ENCODE measurements around the gene SART3. TPM values are rescaled to one million over a fixed set of nuclear protein-coding genes. Genes with fewer than 3 reads are reported as not detected.
"Not testable (repeated sequence)": the region's sequence is repeated elsewhere in the genome, so short reads cannot be mapped to it uniquely, and the experiment has no call there.

Gene SART3
- total RNA-seq, 2 experiments from 2014 or later, result 81.2 to 99.7 TPM

DNA sequence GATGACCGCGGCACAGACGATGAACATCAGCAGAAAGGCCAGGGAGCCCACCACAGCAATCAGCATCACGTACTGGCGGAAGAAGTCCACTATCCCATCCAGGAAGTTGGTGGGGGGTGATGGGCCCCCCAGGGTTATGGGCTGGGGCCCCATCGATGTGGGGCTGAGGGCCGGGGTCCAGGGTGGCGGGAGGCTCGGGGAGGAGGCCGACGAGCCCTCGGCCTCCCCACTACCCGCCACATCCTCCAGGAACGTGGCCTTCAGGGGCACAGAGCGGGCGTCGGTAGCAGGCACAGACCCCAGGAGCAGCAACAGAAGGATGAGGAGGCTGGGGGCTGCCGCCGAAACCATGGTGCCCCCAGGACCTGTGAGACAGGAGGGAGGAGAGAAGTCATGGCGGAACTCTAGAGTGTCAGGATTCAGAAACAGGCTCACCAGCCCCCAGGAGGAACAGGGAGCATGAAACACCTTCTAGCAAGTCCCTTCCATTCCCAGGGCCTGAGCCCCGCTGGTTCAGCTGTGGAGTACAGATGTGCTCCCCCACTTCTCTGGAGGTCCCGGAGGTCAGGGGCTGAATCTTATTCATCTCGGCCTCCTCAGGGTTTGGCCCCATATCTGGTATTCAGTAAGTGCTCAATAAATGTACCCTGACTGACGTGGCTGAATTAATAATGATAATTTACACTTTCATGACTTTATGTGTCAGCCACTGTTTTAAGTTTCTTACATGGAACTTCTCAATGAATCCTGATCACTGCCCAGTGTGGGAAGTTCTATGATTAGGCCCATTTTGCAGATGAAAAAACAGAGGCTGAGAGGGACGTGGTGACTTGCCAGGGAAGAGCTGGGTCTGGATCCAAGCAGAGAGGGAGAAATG, 31.3 kb upstream of the SART3 start:
- Mint-ChIP-seq H3K36me3 (no peaks in the 10 kb centered on the region), H3K4me1 (no peaks in the 10 kb centered on the region), H3K27me3 (no peaks in the 10 kb centered on the region), H3K9me3 (ENCODE audit: low read depth) (no peaks in the 10 kb centered on the region), H3K27ac (no peak overlapping the region), H3K4me3 (no peak overlapping the region)
- CTCF ChIA-PET, result no interaction called here
- no peak for ATAC-seq
- DNase-seq, result no peak

DNA sequence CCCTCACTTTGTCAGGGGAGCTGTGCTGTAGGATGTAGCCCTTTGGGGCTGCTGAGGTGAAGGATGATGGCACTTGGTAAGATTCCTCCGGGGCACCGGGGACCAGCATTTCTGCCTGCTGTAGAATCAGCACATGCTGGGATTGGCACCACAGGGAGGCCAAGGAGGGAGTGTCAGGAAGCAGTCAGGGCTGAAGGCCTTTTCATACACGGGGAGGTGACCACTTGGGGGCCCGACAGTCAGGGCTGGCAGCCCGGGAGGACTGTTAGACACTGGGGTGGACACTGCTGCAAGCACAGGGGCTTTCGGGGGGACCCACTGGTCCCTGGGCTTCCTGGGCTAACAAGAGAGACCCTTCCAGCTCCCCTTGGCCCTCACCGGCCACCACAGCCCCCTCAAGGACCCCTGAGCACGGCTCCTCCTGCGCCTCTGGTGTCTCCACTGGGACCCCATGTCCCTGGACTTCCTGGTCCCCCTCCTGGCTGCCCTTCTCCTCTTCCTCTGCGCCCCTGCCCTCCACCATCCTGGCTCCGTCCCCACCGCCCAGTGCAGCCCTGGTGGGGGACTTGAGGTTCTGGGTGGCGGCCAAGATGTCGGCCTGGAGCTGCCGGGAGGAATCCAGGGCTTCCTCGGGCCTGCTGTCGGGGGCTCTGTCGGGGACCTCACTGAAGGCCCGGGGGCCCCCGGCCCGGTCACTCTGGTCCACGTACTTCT, 30.5 kb upstream of the SART3 start:
- CTCF ChIA-PET, result no interaction called here
- Mint-ChIP-seq H3K4me1 (no peaks in the 10 kb centered on the region), H3K4me3 (no peak overlapping the region), H3K27me3 (no peaks in the 10 kb centered on the region), H3K36me3 (no peaks in the 10 kb centered on the region), H3K27ac (no peak overlapping the region), H3K9me3 (ENCODE audit: low read depth) (no peaks in the 10 kb centered on the region)
- no peak for ATAC-seq
- DNase-seq, result no peak

- CTCF ChIA-PET; DNase-seq; H3K27ac Mint-ChIP-seq; H3K4me3 Mint-ChIP-seq; H3K36me3 Mint-ChIP-seq; H3K27me3 Mint-ChIP-seq; H3K4me1 Mint-ChIP-seq; ATAC-seq; H3K9me3 Mint-ChIP-seq (ENCODE audit: low read depth): not testable (repeated sequence)
Observed at GRCh38 chr12:108590463-108590862, 29.5 kb upstream of the SART3 start.

GRCh38 chr12:108589840-108590229, 28.9 kb upstream of the SART3 start:
- H3K27ac Mint-ChIP-seq, result no peak overlapping the region
- DNase-seq, result no peak
- H3K4me1 Mint-ChIP-seq, result no peaks in the 10 kb centered on the region
- CTCF ChIA-PET, result no interaction called here
- no peaks in the 10 kb centered on the region for H3K36me3 Mint-ChIP-seq
- no peak for ATAC-seq
- peaks cover under 1% of the 10 kb centered on the region for H3K27me3 Mint-ChIP-seq
- no peaks in the 10 kb centered on the region for H3K9me3 Mint-ChIP-seq (ENCODE audit: low read depth)
- no peak overlapping the region for H3K4me3 Mint-ChIP-seq

DNA sequence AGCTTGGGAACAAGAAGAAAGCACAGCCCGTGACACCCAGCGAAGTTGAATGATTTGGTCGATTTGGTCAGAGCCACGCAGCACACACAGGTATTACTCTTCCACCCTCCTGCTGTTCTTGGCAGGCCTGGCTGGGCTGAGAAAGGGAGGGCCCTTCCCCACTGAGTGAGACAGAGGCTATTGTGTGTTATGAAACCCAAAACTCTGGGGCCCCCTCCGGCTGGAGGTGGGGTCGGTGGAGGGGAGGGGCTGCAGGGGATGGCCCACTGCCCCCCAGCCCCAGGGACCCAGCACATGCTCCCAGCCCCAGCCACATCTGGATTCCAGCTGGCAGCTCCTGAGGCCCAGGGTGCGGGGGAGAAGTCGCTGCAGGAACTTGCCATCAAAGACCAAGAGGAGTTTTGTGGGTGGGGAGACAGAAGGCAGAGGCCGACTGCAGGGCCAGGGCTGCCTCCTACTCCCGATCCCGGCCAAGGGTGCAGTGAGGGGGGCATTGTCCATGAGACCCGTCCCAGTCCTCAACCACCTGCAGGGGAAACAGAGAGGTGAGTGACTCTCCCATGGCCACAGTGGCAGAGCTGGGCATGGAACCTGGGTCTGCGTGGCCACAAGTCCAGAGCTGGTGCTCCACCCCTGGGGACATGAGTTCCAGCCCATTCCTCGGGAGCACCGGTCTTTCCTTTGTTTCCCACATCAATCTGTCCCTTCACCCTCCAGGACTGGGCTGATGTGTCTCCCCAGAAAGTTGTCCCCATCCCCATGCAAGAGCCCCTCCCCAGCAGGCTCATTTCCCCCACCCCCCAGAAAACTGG, 28.3 kb upstream of the SART3 start:
- Mint-ChIP-seq H3K27me3 (peaks cover 5% of the 10 kb centered on the region), H3K4me1 (no peaks in the 10 kb centered on the region), H3K27ac (no peak overlapping the region), H3K4me3 (no peak overlapping the region), H3K36me3 (no peaks in the 10 kb centered on the region), H3K9me3 (ENCODE audit: low read depth) (no peaks in the 10 kb centered on the region)
- CTCF ChIA-PET, result no interaction called here
- ATAC-seq (no peak), DNase-seq (no peak)

DNA sequence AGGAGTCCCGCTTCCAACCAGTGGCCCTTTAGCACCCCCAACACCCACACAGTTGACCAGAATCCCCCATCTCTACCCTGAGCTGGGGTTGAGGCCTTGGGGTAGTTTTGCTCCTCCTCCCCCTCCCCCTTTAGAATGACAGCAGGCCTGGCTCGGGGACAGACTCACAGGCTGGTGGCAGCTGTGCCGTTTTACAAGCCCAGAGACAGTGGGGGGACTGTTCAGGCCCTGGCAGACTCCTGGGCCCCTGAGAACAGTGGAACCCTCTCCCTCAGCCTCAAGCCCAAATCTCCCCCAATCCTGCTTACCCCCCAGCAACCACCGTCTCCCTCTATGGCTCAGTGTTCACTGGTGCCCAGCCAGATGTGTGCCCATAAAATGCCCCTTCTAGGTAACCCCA, 26.9 kb upstream of the SART3 start:
- ATAC-seq (no peak), DNase-seq (no peak)
- peaks cover 5% of the 10 kb centered on the region for H3K27me3 Mint-ChIP-seq
- no peak overlapping the region for H3K4me3 Mint-ChIP-seq
- no peaks in the 10 kb centered on the region for H3K36me3 Mint-ChIP-seq
- no peak overlapping the region for H3K27ac Mint-ChIP-seq
- CTCF ChIA-PET, result no interaction called here
- H3K4me1 Mint-ChIP-seq, result no peaks in the 10 kb centered on the region
- H3K9me3 Mint-ChIP-seq (ENCODE audit: low read depth), result no peaks in the 10 kb centered on the region

DNA sequence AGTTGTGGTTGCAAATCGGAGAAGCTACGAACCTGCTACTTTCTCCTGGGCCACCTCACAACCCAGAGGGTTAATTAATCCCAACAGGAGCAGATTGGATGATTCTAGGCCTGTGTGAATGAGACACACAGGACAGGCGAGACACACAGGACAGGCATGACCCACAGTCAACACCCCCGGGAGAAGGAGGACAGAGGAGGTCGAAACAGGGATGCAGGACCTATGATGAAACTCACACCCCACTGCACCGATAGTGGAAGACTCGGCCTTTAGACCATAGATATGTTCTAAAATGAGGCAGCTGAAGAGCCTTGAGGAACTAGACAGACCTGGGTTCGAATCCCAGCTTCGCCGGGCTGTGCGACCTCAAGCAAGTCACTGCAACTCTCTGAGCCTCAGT, 25.3 kb upstream of the SART3 start:
- no peaks in the 10 kb centered on the region for H3K4me1 Mint-ChIP-seq
- CTCF ChIA-PET, result no interaction called here
- no peak overlapping the region for H3K4me3 Mint-ChIP-seq
- H3K27me3 Mint-ChIP-seq, result peaks cover 5% of the 10 kb centered on the region
- DNase-seq (no peak), ATAC-seq (no peak)
- no peaks in the 10 kb centered on the region for H3K9me3 Mint-ChIP-seq (ENCODE audit: low read depth)
- H3K36me3 Mint-ChIP-seq, result no peaks in the 10 kb centered on the region
- H3K27ac Mint-ChIP-seq, result no peak overlapping the region

GRCh38 chr12:108585864-108586263, 24.9 kb upstream of the SART3 start:
- H3K36me3 Mint-ChIP-seq, result no peaks in the 10 kb centered on the region
- CTCF ChIA-PET, result no interaction called here

GRCh38 chr12:108584456-108585065, 23.6 kb upstream of the SART3 start:
- Mint-ChIP-seq H3K4me1 (no peaks in the 10 kb centered on the region), H3K27ac (no peak overlapping the region), H3K9me3 (ENCODE audit: low read depth) (no peaks in the 10 kb centered on the region), H3K36me3 (no peaks in the 10 kb centered on the region), H3K27me3 (peaks cover 5% of the 10 kb centered on the region), H3K4me3 (no peak overlapping the region)
- DNase-seq (no peak), ATAC-seq (no peak)
- CTCF ChIA-PET, result interaction anchor here (1.6 kb wide), 1 partner anchor 33 kb away, joined by 5 read pairs; no protein-coding TSS in a partner anchor

More at GRCh38 chr12:108585864-108586263, 24.9 kb upstream of the SART3 start:
- no peak overlapping the region for H3K27ac Mint-ChIP-seq
- no peak for ATAC-seq
- no peak overlapping the region for H3K4me3 Mint-ChIP-seq
- DNase-seq, result no peak
- H3K27me3 Mint-ChIP-seq, result peaks cover 5% of the 10 kb centered on the region
- H3K9me3 Mint-ChIP-seq (ENCODE audit: low read depth), result no peaks in the 10 kb centered on the region
- H3K4me1 Mint-ChIP-seq, result no peaks in the 10 kb centered on the region

DNA sequence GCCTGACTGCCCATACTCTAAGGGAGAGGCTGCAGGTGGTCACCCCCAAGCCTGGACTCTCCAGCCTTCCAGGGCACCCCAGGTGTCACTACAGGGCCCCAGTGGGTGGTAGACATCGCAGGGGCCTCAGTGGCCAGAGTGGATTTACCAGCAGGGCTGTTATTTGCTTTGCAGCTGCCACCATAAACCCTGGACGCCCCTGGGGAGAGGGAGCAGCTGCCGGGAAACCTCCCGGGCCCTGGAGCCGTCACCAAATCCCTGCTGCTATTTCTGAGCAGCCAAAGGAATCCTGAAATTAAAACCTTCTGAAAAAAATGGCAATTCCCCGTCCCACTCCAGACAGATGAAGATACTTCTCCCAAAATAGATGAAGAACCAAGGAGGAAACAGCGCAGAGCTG, 23.0 kb upstream of the SART3 start:
- CTCF ChIA-PET, result interaction anchor here (1.6 kb wide), 1 partner anchor 34 kb away, joined by 5 read pairs; no protein-coding TSS in a partner anchor
- no peak for ATAC-seq

DNA sequence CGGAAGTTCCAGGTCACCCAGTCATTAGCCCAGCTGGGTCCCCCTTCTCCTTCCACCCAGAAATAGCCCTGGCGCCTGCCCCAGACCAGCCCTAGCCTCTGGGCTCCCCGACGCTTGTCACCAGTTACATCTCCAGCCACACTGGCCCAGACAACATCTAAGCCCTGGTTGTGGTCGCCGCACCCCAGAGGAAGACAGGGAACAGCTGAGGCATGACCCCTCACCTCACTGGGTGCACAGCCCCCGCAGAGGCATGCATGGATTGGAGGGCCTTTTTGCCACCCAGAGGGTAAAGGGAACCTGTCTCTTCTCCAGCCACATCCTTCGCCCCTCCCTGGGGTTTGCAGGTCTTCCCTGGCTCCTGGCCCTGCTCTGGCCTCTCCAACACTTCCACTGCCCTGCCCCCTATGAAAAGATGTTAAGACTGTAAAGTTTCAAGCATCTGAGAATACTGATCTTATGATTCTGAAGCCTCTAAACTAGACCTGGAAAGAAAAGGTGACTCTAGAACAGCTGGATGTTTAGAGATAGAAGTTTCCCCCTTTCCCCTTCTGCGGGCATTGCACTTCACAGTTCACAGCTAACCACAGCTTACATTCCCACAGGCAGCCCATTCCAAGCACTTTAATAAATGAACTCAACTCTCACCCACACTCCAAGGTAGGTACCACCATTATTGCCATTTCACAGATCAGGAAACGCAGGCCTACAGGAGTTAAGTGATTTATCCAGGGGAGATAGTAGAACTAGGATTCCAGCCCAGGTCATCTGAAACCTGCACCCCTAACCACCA, 22.2 kb upstream of the SART3 start:
- CTCF ChIA-PET, result interaction anchor here (1.3 to 1.6 kb wide), 2 partner anchors 34 kb away, joined by 3 to 5 read pairs; no protein-coding TSS in a partner anchor
- no peak for ATAC-seq
- H3K36me3 Mint-ChIP-seq, result peaks cover 3% of the 10 kb centered on the region
- H3K4me3 Mint-ChIP-seq, result no peak overlapping the region
- no peak for DNase-seq
- H3K27ac Mint-ChIP-seq, result no peak overlapping the region
- no peaks in the 10 kb centered on the region for H3K4me1 Mint-ChIP-seq
- H3K27me3 Mint-ChIP-seq, result peaks cover 5% of the 10 kb centered on the region
- peaks cover 9% of the 10 kb centered on the region for H3K9me3 Mint-ChIP-seq (ENCODE audit: low read depth)

More for the DNA sequence above, 23.0 kb upstream of the SART3 start:
- Mint-ChIP-seq H3K9me3 (ENCODE audit: low read depth) (peaks cover 1% of the 10 kb centered on the region), H3K4me1 (no peaks in the 10 kb centered on the region), H3K27me3 (peaks cover 5% of the 10 kb centered on the region), H3K36me3 (peaks cover 1% of the 10 kb centered on the region), H3K27ac (no peak overlapping the region), H3K4me3 (no peak overlapping the region)
- DNase-seq, result no peak

DNA sequence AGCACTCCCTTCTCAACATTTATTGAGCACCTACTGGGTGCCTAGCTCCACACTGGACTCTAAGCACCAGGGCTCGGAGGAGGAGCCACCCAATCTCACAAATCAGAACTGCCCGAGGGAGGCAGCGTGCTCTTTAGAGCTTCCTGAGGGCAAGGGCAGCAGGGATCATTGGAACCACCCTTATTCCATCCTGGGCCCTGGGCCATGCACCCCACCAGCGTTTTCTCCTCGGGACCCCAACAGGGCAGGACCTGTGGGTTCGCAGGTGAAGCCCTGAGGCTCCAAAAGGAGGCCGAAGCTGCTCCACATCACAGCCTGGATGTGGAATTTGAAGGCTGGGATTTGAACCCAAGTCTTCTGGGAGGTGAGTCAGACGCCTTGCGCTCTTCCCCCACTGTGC, 21.5 kb upstream of the SART3 start:
- DNase-seq (no peak), ATAC-seq (no peak)
- CTCF ChIA-PET, result interaction anchor here (1.0 to 1.3 kb wide), 2 partner anchors 18 to 35 kb away, joined by 3 read pairs; no protein-coding TSS in a partner anchor
- Mint-ChIP-seq H3K27ac (no peak overlapping the region), H3K36me3 (peaks cover 3% of the 10 kb centered on the region), H3K9me3 (ENCODE audit: low read depth) (peaks cover 11% of the 10 kb centered on the region), H3K27me3 (peaks cover 5% of the 10 kb centered on the region), H3K4me1 (no peaks in the 10 kb centered on the region), H3K4me3 (no peak overlapping the region)

Data from activated CD8-positive, alpha-beta memory T cell treated with anti-CD3 and anti-CD28 coated beads, Interleukin-2, amount 10 ng/mL, durations not matched to agents 7 days and 5 days (primary cell).